CD4-positive, alpha-beta T cell treated with Interleukin-15 for 4 hours (primary cell): ENCODE data around the gene MSANTD1.

Source experiments
- DNase-seq: peaks from one replicate; pipeline ENCODE4 v3.0.0-alpha.2; 2020; ENCODE audit warnings: low spot score

The MSANTD1 gene

DNA sequence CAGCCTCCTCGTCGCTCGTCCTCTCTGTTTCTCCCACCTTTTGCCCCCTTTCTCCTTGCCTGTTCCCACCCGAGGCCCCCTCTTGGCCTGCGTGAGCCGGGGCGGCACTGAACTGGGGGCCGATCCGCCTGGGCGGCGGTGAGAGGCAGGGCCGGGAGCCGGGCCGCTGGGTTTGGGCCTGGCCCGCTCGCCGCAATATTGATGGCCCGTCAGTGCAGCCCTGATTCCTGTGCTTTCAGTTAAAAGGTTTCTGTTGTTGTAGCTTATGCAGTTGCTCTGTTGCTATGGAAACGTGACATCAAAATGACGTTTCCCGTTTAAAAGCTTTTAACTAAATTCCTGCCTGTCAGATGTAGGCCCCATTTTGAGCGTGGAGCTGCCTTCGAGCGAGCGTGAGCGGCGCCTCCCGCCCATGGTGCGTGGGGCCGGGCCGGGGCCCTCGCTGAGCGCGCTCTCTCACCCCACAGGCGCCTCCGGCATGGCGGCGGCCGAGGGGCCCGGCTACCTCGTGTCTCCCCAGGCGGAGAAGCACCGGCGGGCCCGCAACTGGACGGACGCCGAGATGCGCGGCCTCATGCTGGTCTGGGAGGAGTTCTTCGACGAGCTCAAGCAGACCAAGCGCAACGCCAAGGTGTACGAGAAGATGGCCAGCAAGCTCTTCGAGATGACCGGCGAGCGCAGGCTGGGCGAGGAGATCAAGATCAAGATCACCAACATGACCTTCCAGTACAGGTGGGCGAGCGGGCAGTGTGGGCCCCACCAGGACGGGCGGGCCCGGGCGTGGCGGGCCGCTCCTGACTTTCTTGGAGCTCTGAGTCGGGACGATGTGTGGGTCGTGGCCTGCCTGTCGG is at the start of gene MSANTD1:
MSANTD1 (plus strand) TSS at position 349 of the 851 bp plus-strand sequence; CDS start at position 413, 64 bp downstream.
- no peak for DNase-seq

DNA sequence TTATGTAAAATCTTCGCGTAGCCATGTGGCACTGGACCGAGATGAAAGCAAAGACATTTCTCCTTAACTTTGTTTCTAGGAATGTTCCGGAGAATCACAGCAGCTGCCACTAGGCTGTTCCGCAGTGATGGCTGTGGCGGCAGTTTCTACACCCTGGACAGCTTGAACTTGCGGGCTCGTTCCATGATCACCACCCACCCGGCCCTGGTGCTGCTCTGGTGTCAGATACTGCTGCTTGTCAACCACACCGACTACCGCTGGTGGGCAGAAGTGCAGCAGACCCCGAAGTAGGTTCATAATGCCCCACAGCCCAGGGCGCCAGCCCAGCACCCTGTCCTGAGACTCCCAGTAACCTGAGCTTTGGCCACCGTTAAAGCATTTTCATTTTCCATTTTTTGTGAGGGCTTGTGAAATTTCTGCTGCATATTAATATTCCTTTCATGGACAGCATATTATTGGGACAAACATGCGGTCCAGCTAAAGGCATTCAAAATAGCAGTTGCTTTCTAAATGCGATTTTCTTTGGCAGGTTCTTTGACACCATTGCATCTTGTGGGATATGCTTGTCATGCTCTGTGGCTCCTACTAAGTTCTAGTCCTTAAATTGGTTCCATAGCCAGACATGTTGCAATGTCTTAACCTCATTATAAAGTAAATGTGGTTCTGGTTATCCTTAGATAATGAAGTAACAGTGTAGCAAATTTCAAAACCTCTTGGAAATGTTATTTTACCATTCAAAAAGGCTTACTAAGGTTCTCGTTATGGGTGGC is 49.1 kb upstream of the MSANTD1 start:
- DNase-seq = no peak

GRCh38 chr4:3200423-3201090 is 48.4 kb upstream of the MSANTD1 start:
- no peak for DNase-seq

DNA sequence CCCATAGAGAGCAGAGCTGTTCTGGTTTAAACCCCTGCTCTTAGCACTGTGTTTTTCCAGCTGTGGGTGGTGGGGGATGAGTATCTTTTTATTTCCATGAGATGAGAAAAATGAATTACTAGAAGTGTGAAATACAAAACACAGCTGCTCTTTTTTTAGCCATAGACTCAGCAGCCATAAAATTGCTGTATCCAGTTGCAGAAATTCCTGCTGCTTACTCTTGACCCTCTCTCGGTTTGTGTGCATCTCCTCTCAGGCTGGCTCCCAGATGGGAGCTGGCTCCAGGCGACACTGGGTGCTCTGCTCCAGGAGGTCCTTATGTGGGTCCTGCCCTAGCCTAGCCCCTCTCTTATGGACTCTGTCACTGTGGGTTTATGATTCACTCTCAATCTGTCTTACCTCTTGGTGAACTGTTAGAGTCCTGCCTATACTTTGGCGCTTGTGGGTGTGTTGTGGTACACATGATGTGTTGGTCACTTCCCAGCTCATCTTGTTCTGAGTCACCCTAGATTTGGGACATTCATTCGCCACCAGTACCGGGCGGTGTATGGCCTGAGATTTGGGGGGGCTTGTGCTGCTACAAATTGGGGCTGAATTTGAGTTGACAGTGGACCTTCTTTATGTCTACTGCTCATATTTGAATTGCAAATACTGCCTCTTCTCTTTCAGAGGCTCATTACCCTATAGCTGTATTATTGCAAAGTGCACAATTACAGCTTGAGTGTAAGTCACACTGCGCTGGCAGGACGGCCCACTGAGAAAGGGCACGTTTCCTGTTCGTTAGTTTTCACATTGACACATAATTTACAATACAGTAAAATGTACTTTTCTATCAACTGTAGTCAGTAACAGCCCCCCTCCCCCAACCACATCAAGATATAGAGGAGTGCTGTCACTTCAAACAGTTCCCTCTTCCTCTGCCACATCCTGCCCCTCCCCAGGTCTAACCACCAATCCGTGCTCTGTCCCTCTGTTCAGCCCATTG is 46.9 kb upstream of the MSANTD1 start:
- peak; percentile 76 for DNase-seq

DNA sequence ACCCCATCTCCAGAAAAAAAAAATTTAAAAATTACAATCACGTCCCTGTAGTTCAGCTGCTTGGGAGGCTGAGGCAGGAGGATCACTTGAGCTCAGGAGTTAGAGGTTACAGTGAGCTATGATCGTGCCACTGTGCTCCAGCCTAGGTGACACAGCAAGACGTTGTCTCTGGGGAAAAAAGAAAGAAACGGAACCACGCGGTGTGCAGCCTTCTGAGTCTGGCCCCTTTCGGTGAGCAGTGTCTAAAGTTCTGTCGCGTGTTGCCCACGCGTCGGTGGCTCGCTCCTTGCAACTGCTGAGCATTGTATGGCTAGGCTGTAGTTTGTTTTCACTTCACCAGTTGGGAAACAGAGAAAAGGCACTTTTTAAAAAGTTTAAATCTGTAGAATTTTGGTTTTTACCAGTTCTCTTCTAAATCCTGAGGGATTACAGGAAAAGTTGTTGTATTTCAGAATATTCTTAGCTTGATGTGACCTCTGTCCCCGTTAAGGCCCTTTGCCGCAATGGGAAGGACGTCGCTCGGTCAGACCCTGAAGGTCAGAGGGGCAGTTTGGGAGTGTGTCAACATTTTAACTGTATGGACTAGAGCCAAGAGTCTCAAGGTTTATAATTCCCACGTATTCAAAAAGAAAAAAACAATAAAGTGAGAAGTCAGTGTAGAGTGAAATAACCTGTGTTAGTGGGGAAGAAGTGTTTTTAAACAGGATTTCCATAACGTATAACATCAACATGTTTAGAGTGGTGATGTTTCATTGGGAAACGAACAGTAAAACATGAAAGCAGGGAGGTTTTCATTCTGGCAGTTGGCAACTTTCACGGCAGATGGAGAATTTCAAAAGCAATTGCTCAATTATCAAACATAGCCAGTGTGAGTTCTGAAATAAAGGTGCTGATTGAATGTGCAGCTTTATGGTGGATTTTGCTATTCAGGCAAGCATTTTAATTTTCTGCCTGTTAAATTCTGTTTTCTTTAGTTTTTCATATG is 45.8 kb upstream of the MSANTD1 start:
- peak; percentile 22 for DNase-seq

GRCh38 chr4:3203971-3204431 is 45.0 kb upstream of the MSANTD1 start:
- DNase-seq = no peak

GRCh38 chr4:3205995-3206394 is 43.0 kb upstream of the MSANTD1 start:
- no peak for DNase-seq

GRCh38 chr4:3206439-3207100 is 42.4 kb upstream of the MSANTD1 start:
- no peak for DNase-seq

DNA sequence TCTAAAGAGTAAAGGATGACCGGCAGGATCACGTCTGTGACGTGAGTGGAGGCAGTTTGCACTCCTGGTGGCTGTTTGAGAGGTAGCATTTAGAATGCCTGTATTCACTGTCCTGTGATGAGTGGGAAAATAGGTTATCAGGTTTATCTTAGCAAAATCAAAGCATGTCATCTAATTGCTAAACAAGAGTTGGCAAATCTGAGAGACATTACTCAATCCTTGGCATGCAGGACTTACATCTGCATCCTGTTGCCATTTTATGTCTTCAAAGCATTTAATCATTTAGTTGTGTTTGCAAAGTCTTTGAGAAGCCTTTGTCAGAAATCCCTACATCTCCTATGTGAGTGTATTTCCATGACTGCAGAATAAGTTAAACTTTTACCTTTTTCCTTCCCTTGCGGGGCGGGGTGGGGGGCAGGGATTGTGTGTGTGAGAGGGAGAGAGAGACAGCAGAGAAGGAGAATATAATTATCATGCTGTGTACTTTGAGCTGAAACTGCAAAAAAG is 41.4 kb upstream of the MSANTD1 start:
- DNase-seq = no peak

DNA sequence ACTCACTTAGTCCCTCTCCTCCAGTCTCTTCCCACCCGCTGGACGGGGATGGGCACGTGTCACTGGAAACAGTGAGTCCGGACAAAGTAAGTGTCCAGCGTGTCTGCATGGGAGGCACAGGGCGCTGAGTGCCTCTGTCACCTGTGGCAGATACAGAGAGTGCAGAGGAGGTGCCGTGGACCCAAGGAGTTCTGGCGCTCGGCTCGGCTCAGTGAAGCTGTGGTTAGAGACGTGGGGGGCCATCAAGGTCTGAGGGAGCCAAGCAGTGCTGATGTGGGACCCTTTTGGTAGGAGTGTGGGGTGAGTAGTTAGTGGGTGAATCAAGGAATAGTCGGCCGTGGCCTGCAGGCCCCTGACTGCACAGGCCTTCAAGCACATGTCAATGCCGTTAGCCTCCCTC is 40.1 kb upstream of the MSANTD1 start:
- no peak for DNase-seq

DNA sequence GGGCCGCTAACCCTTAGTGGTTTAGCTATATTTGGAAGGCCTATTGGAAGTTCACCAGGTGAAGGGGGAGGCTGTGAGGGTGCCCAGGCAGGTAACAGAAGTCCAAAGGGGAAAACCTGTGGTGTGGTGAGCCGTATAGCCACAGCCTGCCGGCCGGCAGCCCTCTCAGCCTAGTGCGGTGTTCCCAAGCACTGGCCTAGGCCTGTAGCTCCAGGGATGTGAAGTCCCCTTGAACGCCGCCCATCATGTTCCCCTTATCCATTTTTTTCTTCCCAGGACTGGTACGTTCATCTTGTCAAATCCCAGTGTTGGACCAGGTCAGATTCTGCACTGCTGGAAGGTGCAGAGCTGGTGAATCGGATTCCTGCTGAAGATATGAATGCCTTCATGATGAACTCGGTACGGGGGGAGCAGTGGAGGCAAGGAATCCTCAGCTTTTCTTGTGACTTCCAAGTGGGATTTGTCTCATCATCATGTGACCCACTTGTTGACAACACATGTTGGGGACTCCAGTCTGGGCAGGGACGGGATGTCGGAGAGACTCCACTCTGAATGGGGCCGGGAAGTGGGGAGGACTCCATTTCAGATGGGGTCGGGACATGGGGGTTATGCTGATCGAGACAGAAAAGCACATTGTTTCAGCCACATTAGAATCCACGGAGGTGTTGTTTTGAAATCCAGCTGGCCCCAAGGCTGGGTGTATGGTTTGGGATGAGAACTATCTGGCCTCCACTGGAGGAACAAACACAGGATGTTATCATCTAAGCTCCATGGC is 39.2 kb upstream of the MSANTD1 start:
- no peak for DNase-seq

- no peak for DNase-seq
Observed at GRCh38 chr4:3210467-3210866, 38.5 kb upstream of the MSANTD1 start.

GRCh38 chr4:3211866-3212265 is 37.1 kb upstream of the MSANTD1 start:
- DNase-seq = no peak

DNA sequence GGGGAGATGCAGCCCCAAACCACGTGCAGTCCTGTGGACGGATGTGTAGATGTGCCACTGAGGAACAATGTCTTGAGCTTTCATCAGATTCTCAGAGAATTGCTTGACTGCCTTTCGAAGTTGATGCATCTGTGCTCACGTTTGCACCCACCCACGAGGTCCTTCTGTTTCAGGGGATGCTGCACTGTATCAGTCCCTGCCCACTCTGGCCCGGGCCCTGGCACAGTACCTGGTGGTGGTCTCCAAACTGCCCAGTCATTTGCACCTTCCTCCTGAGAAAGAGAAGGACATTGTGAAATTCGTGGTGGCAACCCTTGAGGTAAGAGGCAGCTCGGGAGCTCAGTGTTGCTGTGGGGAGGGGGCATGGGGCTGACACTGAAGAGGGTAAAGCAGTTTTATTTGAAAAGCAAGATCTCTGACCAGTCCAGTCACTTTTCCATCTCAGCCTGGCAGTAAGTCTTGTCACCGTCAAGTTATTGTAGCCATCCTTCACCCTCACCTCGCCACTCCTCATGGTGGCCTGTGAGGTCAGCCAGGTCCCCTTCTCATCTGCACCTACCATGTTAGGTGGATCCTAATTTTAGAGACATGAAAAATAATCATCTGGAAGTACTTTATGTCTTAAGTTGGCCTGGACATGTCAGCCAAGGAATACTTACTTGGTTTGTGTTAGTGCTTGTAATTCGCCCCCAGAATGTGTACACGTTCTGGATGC is 36.4 kb upstream of the MSANTD1 start:
- DNase-seq = no peak

GRCh38 chr4:3213106-3213425 is 35.9 kb upstream of the MSANTD1 start:
- DNase-seq = no peak

- DNase-seq = no peak
Observed at GRCh38 chr4:3213661-3214250, 35.2 kb upstream of the MSANTD1 start.

DNA sequence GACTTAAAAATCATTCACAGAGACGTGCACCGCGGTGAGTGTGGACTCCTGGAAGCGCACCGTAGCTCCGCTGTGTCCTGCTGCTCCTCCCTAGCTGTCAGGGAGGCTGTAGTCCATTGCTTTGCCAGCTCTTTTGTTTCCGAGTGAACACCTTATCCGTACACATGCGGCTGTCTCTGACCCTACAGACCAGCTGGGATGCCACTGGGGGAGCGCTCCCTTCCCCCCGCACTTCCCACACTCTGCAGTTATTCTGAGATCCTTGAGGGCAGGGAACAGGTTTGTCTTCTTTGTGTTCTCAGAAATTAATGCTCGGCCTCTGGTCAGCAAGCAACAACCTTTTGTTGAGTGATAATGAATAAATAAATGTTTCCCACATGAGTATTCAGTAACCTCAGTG is 33.7 kb upstream of the MSANTD1 start:
- no peak for DNase-seq

DNA sequence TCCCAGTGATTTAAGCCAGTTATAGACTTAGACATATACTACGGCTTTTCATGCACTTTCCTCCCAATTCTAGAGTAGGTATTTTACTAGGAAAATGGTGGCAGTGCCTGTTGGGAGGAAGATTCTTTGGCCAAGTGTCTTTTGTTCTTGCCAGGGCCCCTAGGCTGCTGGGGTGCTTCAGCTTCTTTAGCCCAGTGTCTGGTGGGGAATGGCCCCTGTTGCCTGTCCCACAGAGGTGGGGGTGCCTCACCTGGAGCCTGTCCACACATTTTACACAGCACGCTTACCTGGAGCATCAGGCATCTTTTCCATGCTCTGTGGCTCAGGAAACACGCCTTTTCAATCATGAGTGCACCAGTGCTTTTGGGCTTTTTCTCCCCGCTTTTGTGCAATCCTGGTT is 33.2 kb upstream of the MSANTD1 start:
- DNase-seq = no peak
